ENCODE data around the gene PCNX2.

Gene PCNX2

DNA sequence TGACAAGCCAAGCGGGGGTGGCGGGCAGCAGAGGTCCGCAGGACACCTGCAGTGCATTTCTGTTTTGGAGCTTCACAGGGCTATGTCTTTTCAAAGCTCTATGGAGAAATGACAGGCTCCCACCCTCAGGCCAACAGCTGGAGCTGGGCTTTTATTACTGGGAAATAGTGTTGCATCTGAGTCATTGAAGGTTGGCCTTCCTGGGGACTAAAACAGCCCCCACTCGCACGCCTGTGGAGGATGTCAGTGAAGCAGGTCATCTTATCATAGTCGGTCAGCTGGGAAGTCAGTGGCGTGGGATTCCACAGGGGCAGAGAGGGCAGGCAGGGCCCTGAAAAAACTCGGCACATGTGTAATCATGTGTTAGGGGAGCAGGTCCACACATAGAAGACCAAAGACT is 289.8 kb downstream of the PCNX2 start:
- TF ChIP-seq, protein P1, sequence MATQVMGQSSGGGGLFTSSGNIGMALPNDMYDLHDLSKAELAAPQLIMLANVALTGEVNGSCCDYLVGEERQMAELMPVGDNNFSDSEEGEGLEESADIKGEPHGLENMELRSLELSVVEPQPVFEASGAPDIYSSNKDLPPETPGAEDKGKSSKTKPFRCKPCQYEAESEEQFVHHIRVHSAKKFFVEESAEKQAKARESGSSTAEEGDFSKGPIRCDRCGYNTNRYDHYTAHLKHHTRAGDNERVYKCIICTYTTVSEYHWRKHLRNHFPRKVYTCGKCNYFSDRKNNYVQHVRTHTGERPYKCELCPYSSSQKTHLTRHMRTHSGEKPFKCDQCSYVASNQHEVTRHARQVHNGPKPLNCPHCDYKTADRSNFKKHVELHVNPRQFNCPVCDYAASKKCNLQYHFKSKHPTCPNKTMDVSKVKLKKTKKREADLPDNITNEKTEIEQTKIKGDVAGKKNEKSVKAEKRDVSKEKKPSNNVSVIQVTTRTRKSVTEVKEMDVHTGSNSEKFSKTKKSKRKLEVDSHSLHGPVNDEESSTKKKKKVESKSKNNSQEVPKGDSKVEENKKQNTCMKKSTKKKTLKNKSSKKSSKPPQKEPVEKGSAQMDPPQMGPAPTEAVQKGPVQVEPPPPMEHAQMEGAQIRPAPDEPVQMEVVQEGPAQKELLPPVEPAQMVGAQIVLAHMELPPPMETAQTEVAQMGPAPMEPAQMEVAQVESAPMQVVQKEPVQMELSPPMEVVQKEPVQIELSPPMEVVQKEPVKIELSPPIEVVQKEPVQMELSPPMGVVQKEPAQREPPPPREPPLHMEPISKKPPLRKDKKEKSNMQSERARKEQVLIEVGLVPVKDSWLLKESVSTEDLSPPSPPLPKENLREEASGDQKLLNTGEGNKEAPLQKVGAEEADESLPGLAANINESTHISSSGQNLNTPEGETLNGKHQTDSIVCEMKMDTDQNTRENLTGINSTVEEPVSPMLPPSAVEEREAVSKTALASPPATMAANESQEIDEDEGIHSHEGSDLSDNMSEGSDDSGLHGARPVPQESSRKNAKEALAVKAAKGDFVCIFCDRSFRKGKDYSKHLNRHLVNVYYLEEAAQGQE (IDR thresholded peaks at IDR 0.05; ENCODE audit: insufficient read depth in 1 of 2, low read depth in 2 of 2, low read length in 2 of 2) = no peak
- TF ChIP-seq FOXP2 (optimal IDR thresholded peaks at IDR 0.05; ENCODE audit: borderline replicate concordance, extremely low read depth, extremely low read length, insufficient read depth) = no peak
- no peak for TF ChIP-seq TAF1 (IDR thresholded peaks at IDR 0.05; ENCODE audit: borderline replicate concordance, insufficient read depth, low read length)
- no peak for TF ChIP-seq SIN3A (IDR thresholded peaks at IDR 0.05; ENCODE audit: borderline replicate concordance, insufficient read depth, low read length)
- no peak for TF ChIP-seq POLR2AphosphoS5 (IDR thresholded peaks at IDR 0.05; ENCODE audit: low read depth, low read length)

DNA sequence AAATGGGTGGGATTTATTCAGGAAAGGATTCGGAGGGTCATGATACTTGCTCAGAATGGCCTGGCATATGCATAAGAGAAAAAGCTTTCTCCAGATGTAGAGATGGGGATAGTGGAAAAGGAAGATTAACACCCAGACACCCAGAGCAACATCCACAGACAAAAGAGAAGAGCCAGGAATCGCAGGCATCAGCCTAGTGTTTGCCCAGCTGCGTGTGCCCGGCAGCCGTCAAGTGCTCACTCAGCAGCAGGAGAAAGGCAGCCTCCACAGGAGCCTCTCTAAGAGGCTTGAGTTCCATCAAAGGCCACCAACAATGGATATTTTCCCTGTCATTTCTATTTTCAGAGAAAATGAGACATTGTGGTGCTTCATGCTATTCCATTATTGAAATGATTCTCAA is 290.4 kb downstream of the PCNX2 start:
- TF ChIP-seq, protein P1 (IDR thresholded peaks at IDR 0.05; ENCODE audit: insufficient read depth in 1 of 2, low read depth in 2 of 2, low read length in 2 of 2) = no peak
- TF ChIP-seq POLR2AphosphoS5 (IDR thresholded peaks at IDR 0.05; ENCODE audit: low read depth, low read length) = no peak
- no peak for TF ChIP-seq FOXP2 (optimal IDR thresholded peaks at IDR 0.05; ENCODE audit: borderline replicate concordance, extremely low read depth, extremely low read length, insufficient read depth)
- TF ChIP-seq TAF1 (IDR thresholded peaks at IDR 0.05; ENCODE audit: borderline replicate concordance, insufficient read depth, low read length) = no peak
- no peak for TF ChIP-seq SIN3A (IDR thresholded peaks at IDR 0.05; ENCODE audit: borderline replicate concordance, insufficient read depth, low read length)

DNA sequence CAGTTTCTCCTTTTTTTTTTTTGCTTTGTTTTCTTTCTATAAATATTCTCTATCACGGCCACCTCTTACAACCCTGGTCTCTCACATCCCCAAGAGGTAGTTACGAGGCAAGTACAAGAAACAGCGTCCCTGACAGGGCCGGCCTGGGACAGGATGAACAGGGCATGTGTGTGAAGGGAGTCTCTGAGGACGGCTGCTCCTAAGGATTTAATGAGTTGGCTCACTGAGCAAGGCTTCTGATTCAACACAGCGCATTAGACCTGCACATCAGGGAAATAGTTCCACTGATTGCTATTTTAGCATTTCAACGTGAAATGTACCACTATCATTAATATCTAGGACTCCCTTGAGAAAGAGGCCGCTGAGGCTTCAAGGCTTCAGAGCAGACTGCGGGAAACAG is 291.1 kb downstream of the PCNX2 start:
- TF ChIP-seq FOXP2 (optimal IDR thresholded peaks at IDR 0.05; ENCODE audit: borderline replicate concordance, extremely low read depth, extremely low read length, insufficient read depth) (no peak), POLR2AphosphoS5 (IDR thresholded peaks at IDR 0.05; ENCODE audit: low read depth, low read length) (no peak), SIN3A (IDR thresholded peaks at IDR 0.05; ENCODE audit: borderline replicate concordance, insufficient read depth, low read length) (no peak), TAF1 (IDR thresholded peaks at IDR 0.05; ENCODE audit: borderline replicate concordance, insufficient read depth, low read length) (no peak)
- TF ChIP-seq, protein P1 (IDR thresholded peaks at IDR 0.05; ENCODE audit: insufficient read depth in 1 of 2, low read depth in 2 of 2, low read length in 2 of 2) = no peak

DNA sequence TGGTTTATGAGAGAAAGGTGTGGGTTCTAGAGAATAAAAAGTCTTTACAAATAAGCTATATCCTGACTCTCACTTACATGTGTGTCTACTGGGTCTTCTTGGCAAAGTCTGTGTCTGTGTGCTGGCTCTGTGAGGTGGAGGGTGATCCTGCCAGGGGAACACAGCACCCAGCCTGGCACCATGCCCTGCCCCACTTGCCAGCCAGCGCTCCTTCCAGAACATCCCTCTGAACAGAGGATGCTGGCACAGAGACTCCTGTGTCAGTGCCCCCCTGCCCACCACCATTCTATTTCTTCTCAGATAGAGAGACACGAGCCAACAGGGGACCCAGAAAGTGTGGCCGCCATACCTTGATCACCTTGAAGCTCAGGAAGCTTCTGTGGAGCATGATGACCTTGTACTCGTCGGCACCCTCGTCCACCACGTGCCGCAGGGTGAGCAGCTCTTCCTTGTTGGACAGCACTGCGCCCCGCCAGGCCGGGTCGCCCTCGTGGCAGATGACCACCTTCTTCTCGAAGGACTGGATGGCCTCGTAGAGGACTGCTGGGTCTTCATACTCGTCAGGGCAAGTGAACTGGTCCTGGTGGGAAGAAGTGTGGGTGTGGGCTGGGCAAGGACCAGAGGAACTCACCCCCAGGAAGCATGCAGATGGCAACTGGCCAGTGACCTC is 295.4 kb downstream of the PCNX2 start:
- TF ChIP-seq, protein P1 (IDR thresholded peaks at IDR 0.05; ENCODE audit: insufficient read depth in 1 of 2, low read depth in 2 of 2, low read length in 2 of 2) = no peak
- TF ChIP-seq POLR2AphosphoS5 (IDR thresholded peaks at IDR 0.05; ENCODE audit: low read depth, low read length) = no peak
- no peak for TF ChIP-seq SIN3A (IDR thresholded peaks at IDR 0.05; ENCODE audit: borderline replicate concordance, insufficient read depth, low read length)
- TF ChIP-seq FOXP2 (optimal IDR thresholded peaks at IDR 0.05; ENCODE audit: borderline replicate concordance, extremely low read depth, extremely low read length, insufficient read depth) = no peak
- TF ChIP-seq TAF1 (IDR thresholded peaks at IDR 0.05; ENCODE audit: borderline replicate concordance, insufficient read depth, low read length) = no peak

Measured in PFSK-1 (cell line).